ENCODE measurements around the gene DNAH3.
"Not testable (repeated sequence)": the region's sequence is repeated elsewhere in the genome, so short reads cannot be mapped to it uniquely, and the experiment has no call there.

The DNAH3 gene

DNA sequence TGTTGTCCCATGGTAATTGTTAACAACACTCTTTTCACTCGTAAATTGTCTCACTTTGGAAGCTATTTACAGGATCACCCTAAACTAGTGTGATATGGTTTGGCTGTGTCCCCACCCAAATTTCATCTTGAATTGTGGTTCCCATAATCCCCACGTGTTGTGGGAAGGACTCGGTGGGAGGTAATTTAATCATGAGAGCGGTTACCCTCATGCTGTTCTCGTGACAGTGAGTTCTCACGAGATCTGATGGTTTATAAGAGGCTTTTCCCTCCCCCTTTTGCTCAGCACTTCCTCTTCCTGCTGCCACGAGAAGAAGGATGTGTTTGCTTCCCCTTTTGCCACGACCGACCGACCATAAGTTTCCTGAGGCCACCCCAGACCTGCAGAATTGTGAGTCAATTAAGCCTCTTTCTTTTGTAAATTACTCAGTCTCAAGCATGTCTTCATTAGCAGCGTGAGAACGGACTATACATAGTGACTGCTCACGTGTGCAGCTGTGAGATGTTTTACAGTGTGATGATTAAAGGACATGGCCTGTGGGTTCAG, 34.4 kb downstream of the DNAH3 start:
- FAIRE-seq, result no peak

DNA sequence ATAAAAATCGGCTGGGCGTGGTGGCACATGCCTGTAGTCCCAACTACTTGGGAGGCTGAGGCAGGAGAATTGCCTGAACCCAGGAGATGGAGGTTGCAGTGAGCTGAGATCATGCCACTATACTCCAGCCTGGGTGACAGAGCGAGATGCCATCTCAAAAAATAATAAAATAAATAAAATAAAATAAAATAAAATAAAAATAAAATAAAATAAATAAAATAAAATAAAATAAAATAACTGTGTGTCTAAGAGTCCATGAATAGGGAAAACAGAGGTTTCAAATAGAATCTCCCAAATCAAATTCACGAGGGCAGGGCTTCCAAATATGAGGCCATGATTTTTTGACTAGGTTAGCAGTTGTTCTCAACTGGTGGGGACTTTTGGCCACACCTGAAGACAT, 35.1 kb downstream of the DNAH3 start:
- FAIRE-seq, result not testable (repeated sequence)

DNA sequence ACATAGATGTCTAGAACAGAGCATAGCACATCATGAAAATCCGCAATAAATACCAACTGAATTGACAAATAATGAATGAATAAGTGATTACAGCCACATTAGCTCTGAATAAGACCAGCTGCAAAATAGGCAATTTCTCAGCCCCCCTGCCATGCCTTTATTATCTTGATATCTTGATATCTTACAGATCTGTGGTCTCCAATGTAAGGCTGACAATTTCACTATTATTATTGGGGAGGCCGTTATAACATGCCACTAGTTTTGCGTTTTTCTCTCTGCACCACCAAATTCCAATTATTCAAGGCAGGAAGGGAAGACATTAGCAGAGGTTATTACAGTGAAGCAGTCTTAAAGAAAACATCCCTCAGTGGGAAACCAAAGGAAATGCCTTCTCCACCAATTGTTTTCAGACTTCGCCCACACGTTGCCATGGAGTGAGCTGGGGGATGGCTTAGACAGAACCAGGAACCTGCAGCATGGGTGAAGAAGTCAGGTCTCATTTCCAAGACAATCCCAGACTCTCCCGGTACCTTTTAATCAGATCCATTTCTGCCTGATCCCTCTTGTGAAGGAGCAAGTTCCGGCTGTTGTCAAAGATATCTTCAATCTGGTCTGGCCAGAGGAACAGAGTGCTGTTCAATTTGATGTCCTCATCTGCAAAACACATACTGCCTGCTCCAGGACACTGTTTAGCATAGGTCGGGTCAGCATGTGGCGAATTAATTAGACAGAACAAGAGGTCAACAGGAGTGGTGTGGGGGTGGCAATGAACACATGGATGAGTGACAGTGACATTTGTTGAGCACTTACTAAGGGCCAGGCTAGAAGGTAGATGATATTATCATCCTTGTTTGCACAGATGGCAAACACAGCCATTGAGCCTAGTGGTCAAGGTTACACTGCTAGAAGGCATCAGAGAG, 46.4 kb downstream of the DNAH3 start:
- FAIRE-seq, result no peak

DNA sequence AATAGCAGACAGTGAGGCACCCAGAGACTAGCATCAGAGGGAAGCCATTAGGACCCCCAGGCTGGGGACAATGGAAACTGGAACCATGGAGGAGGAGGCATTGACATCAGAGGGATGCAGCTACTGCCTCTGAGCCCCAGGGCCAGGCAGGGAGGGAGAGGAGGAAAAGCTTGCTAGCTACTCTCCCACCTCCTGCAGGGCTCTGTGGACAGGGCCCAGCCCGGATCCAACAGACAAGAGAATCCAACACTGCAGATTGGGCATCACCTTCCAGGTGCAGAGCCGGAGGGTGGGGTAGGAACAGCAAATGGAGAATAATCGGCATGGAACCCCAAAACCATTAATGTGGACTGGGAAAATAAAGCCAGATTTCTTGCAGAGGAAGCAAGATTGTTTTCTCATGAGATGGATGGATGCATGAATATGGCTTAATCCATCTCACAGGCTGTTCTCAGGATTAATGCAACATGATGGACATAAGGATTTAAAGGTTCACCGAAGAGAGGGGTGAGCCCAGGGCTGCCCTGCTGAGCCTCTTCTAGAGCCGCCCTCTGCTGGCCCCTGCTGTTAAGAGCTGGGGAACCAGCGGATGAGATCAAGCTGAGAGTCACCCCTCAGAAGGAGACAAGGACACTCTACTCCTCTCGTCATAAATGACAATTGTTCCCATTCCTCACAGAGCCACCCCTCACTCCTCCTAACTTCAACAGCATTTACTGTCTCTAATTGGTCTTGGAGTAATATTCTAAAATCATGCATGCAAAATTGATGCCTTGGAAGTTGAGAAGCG, 48.8 kb downstream of the DNAH3 start:
- FAIRE-seq, result no peak

DNA sequence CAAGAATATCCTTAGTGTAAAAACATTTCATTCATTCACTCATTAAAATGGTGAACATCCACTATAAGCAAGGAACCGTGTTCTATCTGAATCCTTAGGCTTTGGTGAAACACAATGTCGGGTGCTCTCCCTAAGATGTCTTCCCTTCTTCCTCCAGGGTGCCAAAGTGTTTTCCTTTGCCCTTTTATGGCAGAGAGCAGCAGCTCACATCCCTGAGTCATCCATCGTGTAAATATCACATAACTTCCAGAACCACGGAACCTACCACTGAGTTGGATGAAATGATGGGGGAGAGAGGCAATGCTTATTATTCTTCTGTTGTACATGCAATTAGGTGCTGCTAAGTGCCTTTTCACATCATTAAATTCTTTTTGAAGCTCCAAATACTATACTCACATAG, 50.2 kb downstream of the DNAH3 start:
- FAIRE-seq, result no peak

DNA sequence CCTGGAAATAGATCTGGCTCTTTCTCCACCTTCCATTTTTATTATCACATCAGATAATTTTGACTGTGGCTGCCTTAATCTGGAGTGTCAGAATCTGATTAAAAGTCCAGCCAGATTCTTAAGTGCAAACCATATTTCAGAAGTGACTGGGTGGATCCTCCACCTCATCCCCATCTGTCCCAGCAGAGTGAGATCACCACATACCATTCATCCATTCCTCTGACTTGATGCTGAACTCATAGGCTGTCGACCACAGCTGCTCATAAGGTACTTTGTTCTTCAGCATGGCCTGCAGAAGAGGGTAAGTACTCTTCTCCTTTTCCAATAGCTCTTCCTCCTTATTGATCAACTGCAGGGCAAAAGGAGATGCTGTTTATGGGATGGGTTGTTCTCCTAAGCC, 53.5 kb downstream of the DNAH3 start:
- no peak for FAIRE-seq

DNA sequence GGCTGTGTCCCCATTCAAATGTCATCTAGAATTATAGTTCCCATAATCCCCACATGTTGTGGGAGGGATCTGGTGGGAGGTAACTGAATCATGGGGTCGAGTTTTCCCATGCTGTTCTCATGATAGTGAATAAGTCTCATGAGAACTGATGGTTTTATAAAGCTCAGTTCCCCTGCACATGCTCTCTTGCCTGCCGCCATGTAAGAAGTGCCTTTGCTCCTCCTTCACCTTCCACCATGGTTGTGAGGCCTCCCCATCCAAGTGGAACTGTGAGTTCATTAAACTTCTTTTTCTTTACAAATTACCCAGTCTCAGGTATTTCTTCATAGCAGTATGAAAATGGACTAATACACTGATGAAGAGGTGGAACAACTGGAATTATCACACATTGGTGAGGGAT, 55.9 kb downstream of the DNAH3 start:
- not testable (repeated sequence) for FAIRE-seq

DNA sequence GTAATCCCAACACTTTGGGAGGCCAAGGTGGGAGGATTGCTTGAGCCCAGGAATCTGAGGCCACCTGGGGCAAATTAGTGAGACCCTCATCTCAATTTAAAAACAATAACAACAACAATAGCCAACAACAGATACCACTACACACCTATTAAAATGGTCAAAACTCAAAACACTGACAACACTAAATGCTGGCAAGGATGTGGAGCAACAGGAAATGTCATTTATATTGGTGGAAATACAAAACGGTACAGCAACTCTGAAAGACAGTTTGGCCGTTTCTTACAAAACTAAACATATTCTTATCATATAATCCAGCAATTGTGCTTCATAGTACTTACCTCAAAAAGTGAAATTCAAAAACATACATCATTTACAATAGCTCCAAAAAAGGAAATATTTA, 57.7 kb downstream of the DNAH3 start:
- FAIRE-seq, result no peak

DNA sequence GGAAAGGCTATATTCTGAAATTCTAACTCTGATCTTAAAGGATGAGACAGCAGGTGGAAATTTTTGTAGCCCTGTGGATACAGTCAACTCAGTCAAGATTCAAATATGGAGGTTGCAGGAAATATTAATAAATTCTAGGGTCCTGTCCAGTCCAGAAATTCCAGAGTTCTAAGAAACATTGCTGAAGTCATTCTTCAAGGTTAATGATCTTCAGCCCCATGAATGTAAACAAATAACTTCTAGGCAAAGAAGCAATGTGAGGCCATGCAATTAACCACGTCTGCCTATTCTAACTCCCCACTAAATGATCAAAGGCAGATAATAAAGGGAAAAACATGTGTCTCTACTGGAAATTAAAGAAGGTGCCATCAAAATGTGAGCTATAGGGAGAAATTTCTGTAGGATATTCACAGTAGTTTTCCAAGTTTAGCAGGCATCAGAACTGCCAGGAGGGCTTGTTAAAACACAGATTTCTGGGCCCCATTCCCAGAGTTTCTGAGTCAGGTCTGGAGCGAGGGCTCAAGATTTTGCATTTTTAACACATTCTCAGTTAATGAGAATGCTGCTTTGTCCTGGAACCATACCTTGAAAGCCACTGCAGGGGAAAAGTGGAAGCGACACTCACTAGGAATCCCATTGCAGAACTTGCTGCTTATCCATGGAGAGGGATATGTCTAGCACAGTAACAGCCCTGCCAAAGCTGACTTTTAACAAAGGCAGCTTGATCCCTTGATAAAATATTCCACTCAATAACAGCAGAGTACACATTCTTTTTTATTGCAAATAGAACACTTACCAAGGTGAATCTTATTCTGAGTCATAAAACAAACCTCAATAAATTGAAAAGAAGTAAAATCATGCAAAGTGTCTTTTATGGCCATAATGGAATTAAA, 61.8 kb downstream of the DNAH3 start:
- no peak for FAIRE-seq

DNA sequence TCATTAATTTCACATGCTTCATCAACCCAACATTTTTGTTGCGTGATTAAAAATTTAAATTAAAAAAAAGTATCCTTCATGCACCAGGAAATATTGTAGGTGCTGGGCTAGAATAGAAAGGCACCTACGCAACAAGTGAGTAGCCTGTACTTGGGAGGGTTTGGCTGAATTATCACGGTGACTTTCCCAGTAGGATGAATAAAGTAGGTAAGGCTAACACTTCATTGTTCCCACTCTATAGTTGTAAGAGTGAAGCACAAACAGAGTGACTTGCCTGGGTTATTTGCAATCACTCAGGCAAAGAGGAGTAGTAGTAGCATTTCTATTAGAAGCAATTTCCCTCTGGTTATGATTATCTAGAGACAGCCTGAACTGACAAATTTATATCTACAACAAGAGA, 62.5 kb downstream of the DNAH3 start:
- no peak for FAIRE-seq

DNA sequence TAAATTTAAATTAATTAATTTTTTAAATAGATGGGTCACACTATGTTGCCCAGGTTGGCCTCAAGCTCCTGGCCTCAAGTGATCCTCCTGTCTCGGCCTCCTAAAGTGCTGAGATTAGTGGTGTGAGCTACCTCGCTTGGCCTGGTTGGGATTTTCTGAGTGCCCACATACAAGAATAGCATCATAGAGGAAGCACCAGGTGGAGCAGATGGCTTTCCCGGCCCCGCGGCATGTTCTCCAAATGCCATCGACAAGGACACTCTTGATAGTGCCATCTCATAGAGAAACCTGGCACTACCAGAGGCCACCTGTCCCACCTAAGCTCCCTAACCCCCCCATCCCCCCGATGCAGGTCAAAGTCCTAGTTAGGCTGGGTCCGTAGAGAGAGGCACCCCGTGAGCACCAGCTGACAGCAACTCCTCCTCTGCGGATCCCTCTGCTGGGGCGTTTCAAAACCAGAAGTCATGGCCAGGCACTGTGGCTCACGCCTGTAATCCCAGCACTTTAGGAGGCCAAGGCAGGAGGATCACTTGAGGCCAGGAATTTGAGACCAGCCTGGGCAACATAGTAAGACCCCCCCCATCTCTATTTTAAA, 65.9 kb downstream of the DNAH3 start:
- no peak for FAIRE-seq

DNA sequence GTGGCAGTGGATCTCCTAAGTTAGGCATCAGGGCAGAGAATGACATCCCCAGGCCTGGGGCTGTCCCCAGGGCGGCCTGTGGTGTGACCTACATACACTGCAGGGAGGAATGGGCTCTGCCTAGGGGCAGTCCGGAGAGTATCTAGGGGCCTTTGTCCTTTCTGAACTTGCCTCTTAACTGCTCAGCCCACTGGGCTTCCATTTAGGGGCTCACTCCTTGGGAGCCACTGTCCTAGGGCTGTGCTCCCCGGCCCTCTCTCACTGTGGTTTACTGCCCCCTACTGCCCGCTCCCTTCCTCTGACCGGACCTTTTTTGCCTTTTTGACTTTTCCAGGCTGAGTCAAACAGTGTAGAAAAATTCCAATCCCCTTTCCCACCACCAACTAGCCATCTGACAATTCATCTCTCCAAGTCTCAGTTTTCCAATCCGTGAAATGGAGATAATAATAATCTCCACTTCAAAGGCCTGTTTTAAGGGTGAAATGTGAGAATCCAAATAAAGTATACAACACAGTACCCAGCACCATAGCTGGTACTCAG, 66.8 kb downstream of the DNAH3 start:
- FAIRE-seq, result no peak

DNA sequence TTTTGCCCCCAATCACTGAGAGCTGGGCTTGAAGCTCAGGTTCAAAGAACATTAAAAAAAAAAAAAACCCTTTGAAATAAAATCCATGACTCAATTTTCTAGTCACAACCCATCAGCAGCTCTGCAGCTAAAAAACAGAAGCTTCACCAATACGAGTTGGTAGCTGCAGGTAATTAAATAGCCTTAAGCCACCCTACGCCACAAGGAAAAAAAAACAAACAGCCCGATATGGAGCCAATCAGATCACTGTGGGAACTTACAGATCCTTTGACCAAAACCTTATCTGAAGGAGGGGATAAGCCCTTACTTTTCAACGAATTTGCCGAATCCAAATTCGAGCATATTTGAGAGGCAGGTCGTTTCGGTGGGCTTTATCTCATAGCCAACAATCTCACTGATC, 69.3 kb downstream of the DNAH3 start:
- no peak for FAIRE-seq

DNA sequence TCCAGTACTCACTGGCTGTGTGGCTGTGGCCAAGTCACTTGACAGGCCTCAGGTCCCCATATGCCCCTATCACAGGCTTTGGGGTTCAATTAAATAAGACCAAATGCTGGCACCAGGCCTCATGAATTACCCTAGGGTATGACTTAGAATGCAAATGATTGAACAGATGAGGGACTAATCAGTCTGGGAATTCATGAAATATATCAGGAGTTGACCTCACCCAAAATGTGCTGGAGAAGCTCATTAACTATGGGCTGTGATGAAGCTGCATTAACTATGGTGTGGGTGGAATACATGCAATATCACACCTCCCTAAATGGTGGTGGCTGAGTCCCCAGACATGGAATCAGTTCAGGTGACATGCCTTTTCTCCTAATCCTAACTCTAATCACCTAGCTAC, 72.1 kb downstream of the DNAH3 start:
- FAIRE-seq, result no peak

DNA sequence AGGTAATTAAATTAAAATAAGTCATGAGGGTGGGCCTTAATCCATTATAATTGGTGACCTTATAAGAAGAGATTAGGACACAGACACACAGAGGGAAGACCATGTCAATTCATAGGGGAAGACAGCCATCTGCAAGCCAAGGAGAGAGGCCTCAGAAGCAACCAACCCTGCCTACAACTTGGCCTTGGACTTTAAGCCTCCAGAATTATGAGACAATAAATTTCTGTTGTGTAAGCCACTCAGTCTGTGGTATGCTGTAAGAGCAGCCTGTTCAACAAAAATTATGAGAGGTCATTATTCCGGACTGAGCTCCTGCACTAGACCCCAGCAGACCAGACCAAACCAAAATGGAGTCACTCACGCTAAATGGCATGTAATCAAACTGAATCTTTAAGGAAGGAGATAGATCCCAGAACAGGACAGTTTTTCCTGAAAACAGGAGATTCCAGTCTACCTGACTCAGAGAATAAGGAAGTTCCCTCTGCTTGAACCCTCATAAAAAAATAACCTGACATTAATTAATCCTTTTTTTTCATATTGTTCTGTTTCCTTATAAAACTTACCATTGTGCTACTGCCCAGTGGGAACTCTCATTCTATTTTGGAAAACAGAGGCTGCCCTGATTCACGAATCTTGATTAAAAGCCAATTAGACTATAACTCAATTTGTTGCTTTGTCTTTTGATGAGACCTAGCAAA, 74.3 kb downstream of the DNAH3 start:
- no peak for FAIRE-seq

DNA sequence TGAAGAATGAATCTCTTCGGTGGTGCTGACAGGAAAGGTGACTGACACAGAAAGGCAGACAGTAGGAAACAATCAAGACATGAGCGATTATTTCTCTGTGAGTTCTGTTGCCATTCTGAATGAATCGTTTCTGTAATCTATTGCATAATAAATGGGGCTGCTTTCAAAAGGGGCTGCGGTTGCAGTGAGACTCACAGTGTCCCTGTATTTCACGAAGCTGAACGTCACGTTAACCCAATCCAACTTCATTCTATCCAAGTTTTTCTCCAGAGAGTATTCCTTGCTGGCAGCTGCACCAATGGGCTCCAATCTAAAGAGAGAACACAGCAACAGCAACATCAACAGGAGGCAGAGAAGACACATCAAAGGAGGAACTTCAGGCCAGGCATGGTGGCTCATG, 75.4 kb downstream of the DNAH3 start:
- FAIRE-seq, result no peak

DNA sequence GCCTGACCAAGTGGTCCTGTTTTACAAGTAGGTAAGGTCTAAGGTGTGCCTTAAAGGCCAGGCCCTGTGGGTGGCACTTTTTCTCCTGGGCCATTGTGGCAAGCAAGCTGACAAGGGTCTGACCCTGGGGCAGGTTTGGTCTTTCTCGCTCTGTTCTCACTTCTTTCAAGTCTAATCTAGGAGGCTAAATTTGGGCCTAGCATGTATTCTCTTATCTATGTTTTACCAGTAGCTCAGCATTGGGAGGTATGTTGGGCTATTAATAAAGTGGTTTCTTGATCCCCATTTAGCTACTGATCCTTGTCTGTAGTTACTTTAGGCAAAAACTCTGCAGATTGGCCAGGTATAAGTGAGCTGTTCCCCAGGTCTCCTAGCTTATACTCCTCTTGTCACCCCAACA, 77.7 kb downstream of the DNAH3 start:
- FAIRE-seq, result no peak

DNA sequence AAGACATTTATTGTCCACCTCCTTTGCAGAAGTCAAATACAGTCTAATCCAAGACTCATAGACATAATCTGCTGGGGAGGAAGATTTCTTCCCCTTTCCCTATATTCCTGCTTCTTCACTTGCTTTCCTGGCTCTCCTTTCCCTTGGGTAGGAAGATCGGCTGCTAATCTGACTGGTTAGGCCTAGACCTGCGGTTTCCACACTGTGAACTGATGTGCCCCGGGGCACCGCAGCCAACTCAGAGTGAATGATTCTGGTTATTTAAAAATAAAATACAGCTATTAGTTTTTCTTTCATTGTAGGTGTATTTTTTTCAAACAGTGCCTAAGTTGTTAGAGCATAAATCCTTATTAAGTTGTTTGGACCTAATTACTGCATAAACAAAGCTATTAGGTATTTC, 78.9 kb downstream of the DNAH3 start:
- FAIRE-seq, result no peak

DNA sequence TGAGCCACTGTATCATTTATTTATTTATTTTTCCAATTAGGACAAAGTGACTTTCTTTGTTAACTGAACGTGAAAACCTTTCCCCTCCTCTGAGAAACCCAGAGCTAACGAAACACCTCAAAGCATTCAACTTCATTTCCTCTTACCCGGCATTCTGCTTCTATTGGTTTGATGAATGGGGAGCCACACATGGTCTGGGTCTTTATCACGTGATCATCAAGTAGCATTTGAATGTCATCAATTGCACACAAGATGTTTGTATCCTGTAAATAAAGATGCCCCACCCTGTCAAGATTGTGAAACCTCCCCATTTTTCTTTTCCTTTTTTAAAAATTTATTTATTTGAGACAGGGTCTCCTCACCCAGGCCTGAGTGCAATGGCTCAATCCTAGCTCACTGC, 80.1 kb downstream of the DNAH3 start:
- FAIRE-seq, result no peak

DNA sequence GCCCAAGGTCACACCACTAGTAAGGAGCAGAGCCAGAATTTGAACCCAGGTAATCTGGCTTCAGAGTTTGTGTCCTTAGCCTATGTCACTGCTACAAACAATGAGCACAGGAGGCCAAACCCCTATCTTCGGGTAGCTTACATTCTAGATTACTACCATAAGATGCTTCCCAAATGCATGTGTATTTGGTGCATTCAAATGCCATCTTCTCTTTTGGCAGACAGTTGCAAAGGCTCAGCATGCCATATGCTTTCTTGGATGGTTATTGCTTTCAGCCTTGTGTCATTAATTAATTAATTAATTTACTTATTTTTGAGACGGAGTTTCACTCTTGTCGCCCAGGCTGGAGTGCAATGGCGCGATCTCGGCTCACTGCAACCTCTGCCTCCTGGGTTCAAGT, 80.7 kb downstream of the DNAH3 start:
- no peak for FAIRE-seq

DNA sequence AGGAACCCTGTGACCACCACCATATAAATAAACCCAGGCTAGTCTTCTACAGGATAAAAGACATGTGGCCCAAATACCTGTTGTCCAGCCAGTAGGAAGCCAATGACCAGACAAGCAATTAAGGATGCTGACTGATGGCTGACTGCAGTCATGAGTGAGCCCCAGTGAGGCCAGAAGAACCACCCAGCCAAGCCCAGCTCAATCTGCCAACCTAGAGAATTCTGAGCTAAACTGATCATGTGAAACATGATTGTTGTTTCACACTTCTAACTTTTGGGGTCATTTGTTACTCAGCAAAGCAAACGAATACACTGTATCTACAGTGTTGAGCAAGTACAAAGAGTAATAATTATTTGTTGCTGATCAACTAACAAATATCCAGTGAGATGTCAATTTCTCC, 86.4 kb downstream of the DNAH3 start:
- FAIRE-seq, result no peak

DNA sequence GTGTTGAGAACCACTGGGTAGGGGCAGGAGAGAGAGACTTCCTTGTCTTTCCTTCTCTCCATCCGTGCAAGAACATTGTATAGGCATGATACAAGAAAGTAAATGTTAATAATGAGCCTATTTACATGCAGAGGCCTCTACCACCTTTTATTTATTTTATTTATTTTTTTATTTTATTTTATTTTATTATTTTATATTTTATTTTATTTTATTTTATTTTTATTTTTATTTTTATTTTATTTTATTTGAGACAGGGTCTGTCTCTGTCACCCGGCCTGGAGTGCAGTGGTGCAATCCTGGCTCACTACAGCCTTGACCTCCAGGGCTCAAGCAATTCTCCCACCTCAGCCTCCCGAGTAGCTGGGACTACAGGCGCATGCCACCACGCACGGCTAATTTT, 87.3 kb downstream of the DNAH3 start:
- not testable (repeated sequence) for FAIRE-seq
